KMS-11 (cell line): ENCODE results near the gene ZNF799.
A peak's percentile ranks its signal among the peaks of the same experiment; 100 is the strongest.
"Not testable (repeated sequence)": the region's sequence is repeated elsewhere in the genome, so short reads cannot be mapped to it uniquely, and the experiment has no call there.

Source experiments
- H2AFZ ChIP-seq: fragments of 200-600 bp; sonication (generic); 2 replicates; pipeline ENCODE4 v1.6.1; 2016; ENCODE audit warnings: antibody characterized with exemption, mixed run types, low read depth
- H3K27ac ChIP-seq: fragments of 200-600 bp; sonication (generic); 2 replicates; pipeline ENCODE4 v1.6.1; 2016; ENCODE audit warnings: mild to moderate bottlenecking, mixed run types
- H3K27me3 ChIP-seq: fragments of 200-600 bp; sonication (generic); 2 replicates; pipeline ENCODE4 v1.6.1; 2017; ENCODE audit warnings: mild to moderate bottlenecking, low read depth, mixed run types, moderate library complexity; ENCODE audit not compliant: insufficient read depth
- H3K36me3 ChIP-seq: fragments of 200-600 bp; sonication (generic); 2 replicates; pipeline ENCODE4 v1.6.1; 2017; ENCODE audit warnings: mild to moderate bottlenecking, mixed run types; ENCODE audit not compliant: insufficient read depth
- H3K4me1 ChIP-seq: fragments of 200-600 bp; sonication (generic); 2 replicates; pipeline ENCODE4 v1.6.1; 2016; ENCODE audit warnings: mild to moderate bottlenecking, low read depth, mixed run types; ENCODE audit not compliant: poor library complexity, severe bottlenecking
- H3K4me2 ChIP-seq: fragments of 200-600 bp; sonication (generic); 2 replicates; pipeline ENCODE4 v1.7.0; 2016; ENCODE audit warnings: mild to moderate bottlenecking, mixed run types
- H3K4me3 ChIP-seq: fragments of 200-600 bp; sonication (generic); IDR thresholded peaks from 2 replicates; pipeline ENCODE4 v1.6.1; 2017; ENCODE audit warnings: low read depth, low read length, mixed read lengths; ENCODE audit not compliant: insufficient read depth
- H3K79me2 ChIP-seq: fragments of 200-600 bp; sonication (generic); 2 replicates; pipeline ENCODE4 v1.6.1; 2016; ENCODE audit warnings: low read depth, mixed run types; ENCODE audit not compliant: insufficient read depth
- H3K9ac ChIP-seq: fragments of 200-600 bp; sonication (generic); 2 replicates; pipeline ENCODE4 v1.6.1; 2016; ENCODE audit warnings: mild to moderate bottlenecking, mixed run types
- H4K20me1 ChIP-seq: fragments of 200-600 bp; sonication (generic); 2 replicates; pipeline ENCODE4 v1.6.1; 2016; ENCODE audit warnings: mild to moderate bottlenecking, mixed run types; ENCODE audit not compliant: insufficient read depth
- TF ChIP-seq, protein P1 (sequence below): fragments of 200-600 bp; sonication (generic); conservative IDR thresholded peaks from 2 replicates; pipeline ENCODE4 v1.6.1; 2017; ENCODE audit warnings: low read depth, mild to moderate bottlenecking, antibody characterized with exemption, low read length, moderate library complexity, mixed read lengths

Gene ZNF799

GRCh38 chr19:12425888-12426274, 24.8 kb upstream of the ZNF799 start:
- no peaks in the 10 kb centered on the region for H3K36me3 ChIP-seq
- TF ChIP-seq, protein P1, sequence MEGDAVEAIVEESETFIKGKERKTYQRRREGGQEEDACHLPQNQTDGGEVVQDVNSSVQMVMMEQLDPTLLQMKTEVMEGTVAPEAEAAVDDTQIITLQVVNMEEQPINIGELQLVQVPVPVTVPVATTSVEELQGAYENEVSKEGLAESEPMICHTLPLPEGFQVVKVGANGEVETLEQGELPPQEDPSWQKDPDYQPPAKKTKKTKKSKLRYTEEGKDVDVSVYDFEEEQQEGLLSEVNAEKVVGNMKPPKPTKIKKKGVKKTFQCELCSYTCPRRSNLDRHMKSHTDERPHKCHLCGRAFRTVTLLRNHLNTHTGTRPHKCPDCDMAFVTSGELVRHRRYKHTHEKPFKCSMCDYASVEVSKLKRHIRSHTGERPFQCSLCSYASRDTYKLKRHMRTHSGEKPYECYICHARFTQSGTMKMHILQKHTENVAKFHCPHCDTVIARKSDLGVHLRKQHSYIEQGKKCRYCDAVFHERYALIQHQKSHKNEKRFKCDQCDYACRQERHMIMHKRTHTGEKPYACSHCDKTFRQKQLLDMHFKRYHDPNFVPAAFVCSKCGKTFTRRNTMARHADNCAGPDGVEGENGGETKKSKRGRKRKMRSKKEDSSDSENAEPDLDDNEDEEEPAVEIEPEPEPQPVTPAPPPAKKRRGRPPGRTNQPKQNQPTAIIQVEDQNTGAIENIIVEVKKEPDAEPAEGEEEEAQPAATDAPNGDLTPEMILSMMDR = no peak
- no peak overlapping the region for H3K27ac ChIP-seq

DNA sequence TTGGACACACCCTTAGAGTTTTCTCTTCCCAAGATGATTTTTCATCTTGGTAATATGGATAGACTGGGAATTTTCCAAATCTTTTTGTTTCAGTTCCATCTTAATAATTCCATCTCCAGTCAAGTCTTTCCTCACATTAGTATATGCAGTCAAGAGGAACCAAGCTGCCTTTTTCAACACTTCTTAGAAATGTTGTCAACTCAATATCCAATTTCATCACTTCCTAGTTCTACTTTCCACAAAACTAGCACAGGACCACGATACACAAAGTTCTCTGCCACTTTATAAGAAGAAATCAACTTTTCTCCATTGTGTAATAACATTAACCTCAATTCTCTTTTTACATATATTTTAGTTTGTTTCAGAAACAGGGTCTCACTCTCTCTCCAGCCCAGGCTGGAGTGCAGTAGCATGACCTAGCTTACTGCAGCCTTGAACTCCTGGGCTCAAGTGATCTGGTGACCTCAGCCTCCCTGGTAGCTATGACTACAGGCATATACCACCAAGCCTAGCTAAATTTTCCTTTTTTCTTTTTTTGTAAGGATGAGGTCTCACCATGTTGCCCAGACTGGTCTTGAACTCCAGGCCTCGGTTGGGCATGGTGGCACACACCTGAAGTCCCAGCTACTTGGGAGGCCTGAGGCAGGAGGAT, 24.3 kb upstream of the ZNF799 start:
- Histone ChIP-seq H3K4me3 (no peak overlapping the region), H4K20me1 (no peaks in the 10 kb centered on the region), H3K4me2 (no peak overlapping the region), H3K4me1 (no peaks in the 10 kb centered on the region), H3K79me2 (no peaks in the 10 kb centered on the region), H3K9ac (no peak overlapping the region), H3K36me3 (no peaks in the 10 kb centered on the region), H3K27ac (no peak overlapping the region), H2AFZ (no peak overlapping the region), H3K27me3 (no peaks in the 10 kb centered on the region)
- TF ChIP-seq, protein P1 = no peak

More at GRCh38 chr19:12425888-12426274, 24.8 kb upstream of the ZNF799 start:
- no peaks in the 10 kb centered on the region for H3K27me3 ChIP-seq
- H4K20me1 ChIP-seq = no peaks in the 10 kb centered on the region
- no peak overlapping the region for H3K4me3 ChIP-seq
- no peak overlapping the region for H3K4me2 ChIP-seq
- no peak overlapping the region for H3K9ac ChIP-seq
- H3K4me1 ChIP-seq = no peaks in the 10 kb centered on the region
- H3K79me2 ChIP-seq = no peaks in the 10 kb centered on the region
- H2AFZ ChIP-seq = no peak overlapping the region

GRCh38 chr19:12417273-12417672, 16.2 kb upstream of the ZNF799 start:
- not testable (repeated sequence) for H3K36me3 ChIP-seq, H2AFZ ChIP-seq, H3K4me3 ChIP-seq, H3K4me2 ChIP-seq, H3K9ac ChIP-seq, H3K4me1 ChIP-seq, H3K27me3 ChIP-seq, H3K79me2 ChIP-seq, H4K20me1 ChIP-seq, H3K27ac ChIP-seq

GRCh38 chr19:12411893-12412292, 10.8 kb upstream of the ZNF799 start:
- Histone ChIP-seq H3K9ac (no peak overlapping the region), H3K27ac (no peak overlapping the region), H3K79me2 (no peaks in the 10 kb centered on the region), H3K4me2 (no peak overlapping the region), H2AFZ (no peak overlapping the region), H3K36me3 (no peaks in the 10 kb centered on the region), H3K4me3 (no peak overlapping the region), H3K4me1 (no peaks in the 10 kb centered on the region), H4K20me1 (no peaks in the 10 kb centered on the region), H3K27me3 (no peaks in the 10 kb centered on the region)
- TF ChIP-seq, protein P1 = no peak

DNA sequence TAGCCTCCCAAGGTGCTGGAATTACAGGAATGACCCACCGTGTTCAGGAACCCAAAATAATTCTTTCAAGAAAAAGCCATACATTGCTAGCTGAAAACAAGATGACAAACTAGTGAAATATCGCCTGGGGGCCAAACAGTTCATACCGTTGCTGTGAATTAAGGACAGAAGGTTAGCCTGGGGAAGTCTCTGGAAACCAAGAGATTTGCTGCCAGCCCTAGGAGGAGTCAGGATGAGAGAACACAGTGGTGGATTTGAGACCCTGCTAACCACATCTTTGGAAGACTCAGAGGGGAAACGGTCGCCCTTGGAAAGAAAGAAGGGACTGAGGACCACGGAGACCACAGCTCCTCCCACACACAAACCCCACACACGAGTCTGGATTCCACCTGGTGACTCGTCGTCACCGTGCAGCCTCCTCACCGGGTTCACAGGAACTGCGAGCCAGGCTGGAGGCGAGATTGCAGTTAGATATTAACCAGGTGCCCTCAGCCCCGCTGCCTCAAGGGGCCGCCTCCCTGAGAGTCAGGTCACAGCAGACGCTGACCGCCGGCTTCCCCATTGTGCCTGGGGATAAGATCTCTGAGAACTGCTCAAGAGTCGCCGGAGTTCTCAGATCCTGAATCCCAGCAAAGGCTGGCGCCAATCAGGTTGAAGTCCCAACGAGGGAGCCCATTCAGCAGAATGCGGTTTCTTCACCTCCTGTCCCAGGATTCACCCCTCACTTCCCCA, 1.0 kb downstream of the ZNF799 start:
- Histone ChIP-seq H3K4me2 (peak overlapping the region; percentile 84), H3K27ac (peak overlapping the region; percentile 40), H2AFZ (peak overlapping the region; percentile 85), H3K9ac (peak overlapping the region; percentile 45; the same call in 1 of the 2 replicates)
- H3K79me2 ChIP-seq, H3K36me3 ChIP-seq, H3K27me3 ChIP-seq, H3K4me3 ChIP-seq, H3K4me1 ChIP-seq, H4K20me1 ChIP-seq: not testable (repeated sequence)

DNA sequence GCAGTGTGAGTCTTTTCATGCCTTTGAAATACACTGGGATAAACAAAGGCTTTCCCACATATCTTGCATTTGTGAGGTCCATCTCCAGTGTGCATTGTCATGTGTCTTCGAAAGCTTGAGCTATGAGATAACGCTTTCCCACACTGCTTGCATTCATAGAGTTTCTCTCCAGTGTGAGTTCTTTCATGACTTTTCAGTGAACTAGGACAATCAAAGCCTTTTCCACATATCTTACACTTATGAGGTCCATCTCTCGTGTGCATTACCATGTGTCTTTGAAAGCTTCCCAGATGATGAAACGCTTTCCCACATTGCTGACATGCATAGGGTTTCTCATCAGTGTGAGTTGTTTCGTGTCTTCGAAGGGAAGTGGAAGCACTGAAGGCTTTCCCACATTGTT, 9.9 kb downstream of the ZNF799 start:
- not testable (repeated sequence) for H2AFZ ChIP-seq, H3K79me2 ChIP-seq, H4K20me1 ChIP-seq, H3K4me3 ChIP-seq, H3K4me2 ChIP-seq, H3K4me1 ChIP-seq, H3K27me3 ChIP-seq, H3K27ac ChIP-seq, H3K36me3 ChIP-seq, H3K9ac ChIP-seq

GRCh38 chr19:12386365-12386764, 14.7 kb downstream of the ZNF799 start:
- not testable (repeated sequence) for H3K27me3 ChIP-seq, H3K36me3 ChIP-seq, H3K9ac ChIP-seq, H3K79me2 ChIP-seq, H3K27ac ChIP-seq, H3K4me3 ChIP-seq, H3K4me1 ChIP-seq, H2AFZ ChIP-seq, H4K20me1 ChIP-seq, H3K4me2 ChIP-seq
